Panc1 (cell line): Measurements from ENCODE around the gene GPR137. TPM values are rescaled to one million over a fixed set of nuclear protein-coding genes. Genes with fewer than 3 reads are reported as not detected.

Source experiments
- ATAC-seq: fragments of 200-7000 bp; cut with Tn5 transposase; 2 replicates; pipeline ENCODE4 v1.9.1; 2020; ENCODE audit warnings: mild to moderate bottlenecking, moderate library complexity
- BruUV-seq: library from RNA; stranded (reverse); fragments of 400-500 nt; replicated peaks from 2 replicates; lab custom pipeline; 2021; lab: Mats Ljungman, UMichigan
- CTCF ChIA-PET: fragments of 300-600 bp; sonication (Branson Sonifier 250); formaldehyde crosslinking; loops from one replicate; lab custom pipeline; 2022; ENCODE audit warnings: antibody characterized with exemption; lab: Charles Lee
- POLR2A ChIA-PET: fragments of 300-600 bp; sonication (Branson Sonifier 250); formaldehyde crosslinking; loops from one replicate; lab custom pipeline; 2022; ENCODE audit warnings: antibody characterized with exemption; lab: Charles Lee
- DNase-seq: peaks from one replicate; pipeline ENCODE4 v3.0.0-alpha.2; 2010; ENCODE audit warnings: low read depth, low spot score
- H3K27ac ChIP-seq: 2 replicates; pipeline ENCODE4 v1.5.1; 2011; ENCODE audit warnings: mild to moderate bottlenecking, low read length, inconsistent platforms
- H3K27me3 ChIP-seq: fragments of 200-500 bp; sonication (Bioruptor generic); 2 replicates; pipeline ENCODE4 v1.6.0; 2014; ENCODE audit warnings: low read length, inconsistent platforms; ENCODE audit not compliant: control insufficient read depth, insufficient read depth
- H3K36me3 ChIP-seq: fragments of 200-500 bp; sonication (Bioruptor generic); 2 replicates; pipeline ENCODE4 v1.5.1; 2014; ENCODE audit warnings: inconsistent platforms, mild to moderate bottlenecking, low read length, moderate library complexity; ENCODE audit not compliant: control insufficient read depth, insufficient read depth
- H3K4me1 ChIP-seq: 2 replicates; pipeline ENCODE4 v1.5.1; 2011; ENCODE audit warnings: inconsistent platforms, mild to moderate bottlenecking, low read length, moderate library complexity; ENCODE audit not compliant: control insufficient read depth, insufficient read depth
- H3K4me3 ChIP-seq, 2 experiments: 2 replicates each; pipeline ENCODE4 v1.5.1; 2011 to 2012; ENCODE audit warnings: low read depth in 2 of 2, low read length in 2 of 2, mild to moderate bottlenecking in 2 of 2, inconsistent platforms in 1 of 2, moderate library complexity in 1 of 2
- H3K9me3 ChIP-seq: fragments of 200-500 bp; sonication (Bioruptor generic); 2 replicates; pipeline ENCODE4 v1.5.1; 2014; ENCODE audit warnings: low read depth, mild to moderate bottlenecking, inconsistent platforms, low read length, moderate library complexity; ENCODE audit not compliant: control insufficient read depth, insufficient read depth
- CTCF ChIP-seq: fragments of 450-650 bp; IDR thresholded peaks from 2 replicates; pipeline ENCODE4 v1.5.1; 2017; ENCODE audit warnings: mild to moderate bottlenecking
- POLR2AphosphoS5 ChIP-seq: IDR thresholded peaks from 2 replicates; pipeline ENCODE4 v1.6.1; 2012; ENCODE audit warnings: mild to moderate bottlenecking, low read depth, low read length, moderate library complexity
- REST ChIP-seq, 2 experiments: IDR thresholded peaks; 2 replicates each; pipeline ENCODE4 v1.6.1; 2011 to 2012; ENCODE audit warnings: low read depth in 2 of 2, control low read depth in 1 of 2, low read length in 1 of 2, mild to moderate bottlenecking in 1 of 2, moderate library complexity in 1 of 2; ENCODE audit not compliant: insufficient read depth in 1 of 2
- TCF7L2 ChIP-seq: IDR thresholded peaks from 2 replicates; pipeline ENCODE4 v1.6.1; 2011; ENCODE audit warnings: mild to moderate bottlenecking, low read depth, low read length, inconsistent platforms
- in situ Hi-C: cut with HindIII; loops from 2 replicates; pipeline ENCODE4 v1.10.0; 2016; ENCODE audit warnings: low sequenced_read_pairs, low pct_unique_long_range_greater_than_20kb
- intact Hi-C: fragments of 100-400 bp; cut with micrococcal nuclease; formaldehyde crosslinking; loops from one replicate; pipeline ENCODE4 v1.10.0; 2022; ENCODE audit not compliant: unreplicated experiment
- total RNA-seq: library from RNA; stranded (reverse); gene quantifications from one replicate; pipeline ENCODE4 v1.2.1, GENCODE V29; 2021; ENCODE audit not compliant: unreplicated experiment

The GPR137 gene
- total RNA-seq, 1 experiment from 2014 or later: 183 TPM

GRCh38 chr11:64334764-64335735, 49.4 kb downstream of the GPR137 start:
- BruUV-seq: no TSS peak
- ChIA-PET POLR2A (no interaction called here), CTCF (no interaction called here)

More at GRCh38 chr11:64334764-64335735, 49.4 kb downstream of the GPR137 start:
- H3K4me3 ChIP-seq: no peak overlapping the region
- no peaks in the 10 kb centered on the region for H3K27me3 ChIP-seq
- H3K36me3 ChIP-seq: no peaks in the 10 kb centered on the region
- peaks cover 22% of the 10 kb centered on the region for H3K4me1 ChIP-seq
- H3K9me3 ChIP-seq: no peaks in the 10 kb centered on the region
- TF ChIP-seq CTCF (no peak), TCF7L2 (no peak), REST (IDR thresholded peaks at IDR 0.05; ENCODE audit: insufficient read depth in 1 of 2, low read depth in 2 of 2, low read length in 1 of 2) (no peak), POLR2AphosphoS5 (peak; percentile 27; the same call in 1 of the 2 replicates)
- in situ Hi-C loops: no loop called here
- peak; percentile 94 for DNase-seq
- H3K27ac ChIP-seq: no peak overlapping the region
- intact Hi-C loops: no loop called here
- ATAC-seq: peak; percentile 89
